GM23338 (cell line): ENCODE results near the gene IGSF5.

ENCODE experiments used
- CREB1 ChIP-seq: fragments of 250-450 bp; sonication (Bioruptor Pico); IDR thresholded peaks from 2 replicates; pipeline ENCODE4 v1.5.0; 2020; ENCODE audit warnings: low read depth, mild to moderate bottlenecking, moderate library complexity
- EZH2 ChIP-seq: fragments of 200-600 bp; sonication (generic); IDR thresholded peaks from one replicate; pipeline ENCODE4 v1.8.0; 2017; ENCODE audit warnings: antibody characterized with exemption, mild to moderate bottlenecking, low read depth; ENCODE audit not compliant: unreplicated experiment
- EZH2phosphoT487 ChIP-seq: fragments of 200-600 bp; sonication (generic); IDR thresholded peaks from one replicate; pipeline ENCODE4 v1.8.1; 2018; ENCODE audit warnings: antibody characterized with exemption; ENCODE audit not compliant: unreplicated experiment
- JUNB ChIP-seq: IDR thresholded peaks from one replicate; pipeline ENCODE4 v1.6.1; 2016; ENCODE audit warnings: antibody characterized with exemption; ENCODE audit not compliant: unreplicated experiment
- POLR2AphosphoS5 ChIP-seq: IDR thresholded peaks from 2 replicates; pipeline ENCODE4 v1.6.1; 2016; ENCODE audit warnings: antibody characterized with exemption, low read depth
- STAT1 ChIP-seq: IDR thresholded peaks from one replicate; pipeline ENCODE4 v1.6.1; 2016; ENCODE audit warnings: antibody characterized with exemption; ENCODE audit not compliant: unreplicated experiment
- ZNF331 ChIP-seq: fragments of 250-450 bp; sonication (Bioruptor Pico); IDR thresholded peaks from 2 replicates; pipeline ENCODE4 v1.5.0; 2020; ENCODE audit warnings: low read depth, mild to moderate bottlenecking, moderate library complexity
- ZNF462 ChIP-seq: fragments of 250-450 bp; sonication (Bioruptor Pico); IDR thresholded peaks from 2 replicates; pipeline ENCODE4 v1.5.0; 2020; ENCODE audit warnings: mild to moderate bottlenecking, moderate library complexity
- TF ChIP-seq, protein P1 (sequence below), 2 experiments: fragments of 200-600 bp in 1 of 2; sonication (generic) in 1 of 2; conservative IDR thresholded peaks; 2 replicates each; pipeline versions ENCODE4 v1.5.1 to v1.6.1; 2016 to 2017; ENCODE audit warnings: antibody characterized with exemption in 2 of 2, low read depth in 2 of 2, mild to moderate bottlenecking in 2 of 2, moderate library complexity in 1 of 2
- TF ChIP-seq, protein P2 (sequence below): IDR thresholded peaks from one replicate; pipeline ENCODE4 v1.6.1; 2018; ENCODE audit warnings: antibody characterized with exemption; ENCODE audit not compliant: unreplicated experiment

- TF ChIP-seq EZH2 = no peak
- no peak for TF ChIP-seq EZH2phosphoT487
- no peak for TF ChIP-seq POLR2AphosphoS5
- TF ChIP-seq, protein P1, sequence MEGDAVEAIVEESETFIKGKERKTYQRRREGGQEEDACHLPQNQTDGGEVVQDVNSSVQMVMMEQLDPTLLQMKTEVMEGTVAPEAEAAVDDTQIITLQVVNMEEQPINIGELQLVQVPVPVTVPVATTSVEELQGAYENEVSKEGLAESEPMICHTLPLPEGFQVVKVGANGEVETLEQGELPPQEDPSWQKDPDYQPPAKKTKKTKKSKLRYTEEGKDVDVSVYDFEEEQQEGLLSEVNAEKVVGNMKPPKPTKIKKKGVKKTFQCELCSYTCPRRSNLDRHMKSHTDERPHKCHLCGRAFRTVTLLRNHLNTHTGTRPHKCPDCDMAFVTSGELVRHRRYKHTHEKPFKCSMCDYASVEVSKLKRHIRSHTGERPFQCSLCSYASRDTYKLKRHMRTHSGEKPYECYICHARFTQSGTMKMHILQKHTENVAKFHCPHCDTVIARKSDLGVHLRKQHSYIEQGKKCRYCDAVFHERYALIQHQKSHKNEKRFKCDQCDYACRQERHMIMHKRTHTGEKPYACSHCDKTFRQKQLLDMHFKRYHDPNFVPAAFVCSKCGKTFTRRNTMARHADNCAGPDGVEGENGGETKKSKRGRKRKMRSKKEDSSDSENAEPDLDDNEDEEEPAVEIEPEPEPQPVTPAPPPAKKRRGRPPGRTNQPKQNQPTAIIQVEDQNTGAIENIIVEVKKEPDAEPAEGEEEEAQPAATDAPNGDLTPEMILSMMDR (conservative IDR thresholded peaks at IDR 0.05; ENCODE audit: low read depth in 2 of 2) = no peak
- TF ChIP-seq CREB1 (CRISPR knock-in tag) = no peak
- TF ChIP-seq, protein P2, sequence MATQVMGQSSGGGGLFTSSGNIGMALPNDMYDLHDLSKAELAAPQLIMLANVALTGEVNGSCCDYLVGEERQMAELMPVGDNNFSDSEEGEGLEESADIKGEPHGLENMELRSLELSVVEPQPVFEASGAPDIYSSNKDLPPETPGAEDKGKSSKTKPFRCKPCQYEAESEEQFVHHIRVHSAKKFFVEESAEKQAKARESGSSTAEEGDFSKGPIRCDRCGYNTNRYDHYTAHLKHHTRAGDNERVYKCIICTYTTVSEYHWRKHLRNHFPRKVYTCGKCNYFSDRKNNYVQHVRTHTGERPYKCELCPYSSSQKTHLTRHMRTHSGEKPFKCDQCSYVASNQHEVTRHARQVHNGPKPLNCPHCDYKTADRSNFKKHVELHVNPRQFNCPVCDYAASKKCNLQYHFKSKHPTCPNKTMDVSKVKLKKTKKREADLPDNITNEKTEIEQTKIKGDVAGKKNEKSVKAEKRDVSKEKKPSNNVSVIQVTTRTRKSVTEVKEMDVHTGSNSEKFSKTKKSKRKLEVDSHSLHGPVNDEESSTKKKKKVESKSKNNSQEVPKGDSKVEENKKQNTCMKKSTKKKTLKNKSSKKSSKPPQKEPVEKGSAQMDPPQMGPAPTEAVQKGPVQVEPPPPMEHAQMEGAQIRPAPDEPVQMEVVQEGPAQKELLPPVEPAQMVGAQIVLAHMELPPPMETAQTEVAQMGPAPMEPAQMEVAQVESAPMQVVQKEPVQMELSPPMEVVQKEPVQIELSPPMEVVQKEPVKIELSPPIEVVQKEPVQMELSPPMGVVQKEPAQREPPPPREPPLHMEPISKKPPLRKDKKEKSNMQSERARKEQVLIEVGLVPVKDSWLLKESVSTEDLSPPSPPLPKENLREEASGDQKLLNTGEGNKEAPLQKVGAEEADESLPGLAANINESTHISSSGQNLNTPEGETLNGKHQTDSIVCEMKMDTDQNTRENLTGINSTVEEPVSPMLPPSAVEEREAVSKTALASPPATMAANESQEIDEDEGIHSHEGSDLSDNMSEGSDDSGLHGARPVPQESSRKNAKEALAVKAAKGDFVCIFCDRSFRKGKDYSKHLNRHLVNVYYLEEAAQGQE = no peak
- TF ChIP-seq STAT1 = no peak
- TF ChIP-seq JUNB = no peak
- TF ChIP-seq ZNF331 (CRISPR knock-in tag) = no peak
- TF ChIP-seq ZNF462 = no peak
These were observed 54.2 kb downstream of the IGSF5 start for GRCh38 chr21:39799178-39799577.
